Measurements from ENCODE around the gene PNKD.

The PNKD gene

GRCh38 chr2:218284106-218284811 is 13.9 kb downstream of the PNKD start:
- Histone ChIP-seq H2AK5ac (ENCODE audit: low read length) (peak overlapping the region; percentile 82), H3K4me1 (ENCODE audit: control insufficient read depth in 1 of 2, insufficient read depth in 2 of 2, low read length in 2 of 2) (peaks cover 48 to 58% of the 10 kb centered on the region in 2 experiments), H3K27ac (ENCODE audit: low read depth, low read length) (peak overlapping the region; percentile 73), H3K4ac (ENCODE audit: low read depth, low read length) (peak overlapping the region; percentile 1), H4K8ac (ENCODE audit: low read depth, low read length) (peak overlapping the region; percentile 5), H3K18ac (ENCODE audit: low read length) (peak overlapping the region; percentile 75), H3K14ac (ENCODE audit: low read length) (peak overlapping the region; percentile 1), H2BK5ac (ENCODE audit: low read depth, low read length, poor library complexity) (peak overlapping the region; percentile 67), H2BK120ac (ENCODE audit: insufficient read depth, low read length, poor library complexity) (peak overlapping the region; percentile 67), H3K79me1 (ENCODE audit: low read length) (peaks cover 44% of the 10 kb centered on the region), H4K12ac (ENCODE audit: low read depth, low read length) (no peak overlapping the region), H2AFZ (ENCODE audit: insufficient read depth, low read length, poor library complexity) (no peak overlapping the region), H3K4me3 (ENCODE audit: low read depth, low read length) (no peak overlapping the region), H3K9ac (ENCODE audit: low read length) (no peak overlapping the region), H3K9me3 (ENCODE audit: insufficient read depth, low read depth, low read length) (peaks cover 3% of the 10 kb centered on the region), H3K23ac (ENCODE audit: low read length) (no peak overlapping the region), H3K4me2 (ENCODE audit: low read length) (peak overlapping the region; percentile 10), H3K36me3 (ENCODE audit: control insufficient read depth in 1 of 2, insufficient read depth in 2 of 2, low read length in 2 of 2) (peaks cover 21 to 23% of the 10 kb centered on the region in 2 experiments), H3K27me3 (ENCODE audit: insufficient read depth, low read length) (no peaks in the 10 kb centered on the region), H4K91ac (ENCODE audit: low read depth, low read length) (peak overlapping the region; percentile 69), H3K79me2 (ENCODE audit: control insufficient read depth, insufficient read depth, low read length, poor library complexity) (peaks cover 23% of the 10 kb centered on the region), H2BK12ac (ENCODE audit: low read length) (peak overlapping the region; percentile 64)
- peak; percentile 89 to 93 for DNase-seq
- WGBS (ENCODE audit: extremely low coverage, insufficient coverage, insufficient read length), result no CpG with 5 or more reads among the region's 16 CpGs

GRCh38 chr2:218285604-218286003 is 15.3 kb downstream of the PNKD start:
- H3K79me2 ChIP-seq (ENCODE audit: control insufficient read depth, insufficient read depth, low read length, poor library complexity), result peaks cover 27% of the 10 kb centered on the region
- peak overlapping the region; percentile 79 for H4K91ac ChIP-seq (ENCODE audit: low read depth, low read length)
- H3K4ac ChIP-seq (ENCODE audit: low read depth, low read length), result peak overlapping the region; percentile 37
- no peak overlapping the region for H3K23ac ChIP-seq (ENCODE audit: low read length)
- no CpG with 5 or more reads among the region's 6 CpGs for WGBS (ENCODE audit: extremely low coverage, insufficient coverage, insufficient read length)
- H3K4me2 ChIP-seq (ENCODE audit: low read length), result no peak overlapping the region
- H3K4me3 ChIP-seq (ENCODE audit: low read depth, low read length), result no peak overlapping the region
- H4K8ac ChIP-seq (ENCODE audit: low read depth, low read length), result peak overlapping the region; percentile 39
- no peak overlapping the region for H3K9ac ChIP-seq (ENCODE audit: low read length)
- H3K27me3 ChIP-seq (ENCODE audit: insufficient read depth, low read length), result no peaks in the 10 kb centered on the region
- H2BK12ac ChIP-seq (ENCODE audit: low read length), result peak overlapping the region; percentile 53
- H3K18ac ChIP-seq (ENCODE audit: low read length), result peak overlapping the region; percentile 13
- no peaks in the 10 kb centered on the region for H3K9me3 ChIP-seq (ENCODE audit: insufficient read depth, low read depth, low read length)
- H2AK5ac ChIP-seq (ENCODE audit: low read length), result peak overlapping the region; percentile 86
- H4K12ac ChIP-seq (ENCODE audit: low read depth, low read length), result peak overlapping the region; percentile 2
- peaks cover 51% of the 10 kb centered on the region for H3K79me1 ChIP-seq (ENCODE audit: low read length)
- DNase-seq, result no peak
- peak overlapping the region; percentile 18 for H3K27ac ChIP-seq (ENCODE audit: low read depth, low read length)
- H3K14ac ChIP-seq (ENCODE audit: low read length), result peak overlapping the region; percentile 59
- peak overlapping the region; percentile 24 for H2BK5ac ChIP-seq (ENCODE audit: low read depth, low read length, poor library complexity)
- peaks cover 59 to 66% of the 10 kb centered on the region in 2 experiments for H3K4me1 ChIP-seq (ENCODE audit: control insufficient read depth in 1 of 2, insufficient read depth in 2 of 2, low read length in 2 of 2)
- no peak overlapping the region for H2AFZ ChIP-seq (ENCODE audit: insufficient read depth, low read length, poor library complexity)
- H2BK120ac ChIP-seq (ENCODE audit: insufficient read depth, low read length, poor library complexity), result peak overlapping the region; percentile 83
- peaks cover 8 to 10% of the 10 kb centered on the region in 2 experiments for H3K36me3 ChIP-seq (ENCODE audit: control insufficient read depth in 1 of 2, insufficient read depth in 2 of 2, low read length in 2 of 2)

- H2AK5ac ChIP-seq (ENCODE audit: low read length), result peak overlapping the region; percentile 88
- peaks cover 54% of the 10 kb centered on the region for H3K79me1 ChIP-seq (ENCODE audit: low read length)
- H4K8ac ChIP-seq (ENCODE audit: low read depth, low read length), result peak overlapping the region; percentile 70
- peak overlapping the region; percentile 91 for H3K27ac ChIP-seq (ENCODE audit: low read depth, low read length)
- H3K36me3 ChIP-seq (ENCODE audit: control insufficient read depth in 1 of 2, insufficient read depth in 2 of 2, low read length in 2 of 2), result peaks cover 1 to 2% of the 10 kb centered on the region in 2 experiments
- H3K9ac ChIP-seq (ENCODE audit: low read length), result no peak overlapping the region
- H3K4me1 ChIP-seq (ENCODE audit: control insufficient read depth in 1 of 2, insufficient read depth in 2 of 2, low read length in 2 of 2), result peaks cover 64 to 73% of the 10 kb centered on the region in 2 experiments
- peak overlapping the region; percentile 79 for H4K91ac ChIP-seq (ENCODE audit: low read depth, low read length)
- peak overlapping the region; percentile 88 for H3K14ac ChIP-seq (ENCODE audit: low read length)
- H3K4me2 ChIP-seq (ENCODE audit: low read length), result peak overlapping the region; percentile 55
- no peak overlapping the region for H3K4me3 ChIP-seq (ENCODE audit: low read depth, low read length)
- peak overlapping the region; percentile 88 for H2BK5ac ChIP-seq (ENCODE audit: low read depth, low read length, poor library complexity)
- H3K18ac ChIP-seq (ENCODE audit: low read length), result peak overlapping the region; percentile 48
- H4K12ac ChIP-seq (ENCODE audit: low read depth, low read length), result peak overlapping the region; percentile 27
- peak; percentile 93 to 94 for DNase-seq
- H2AFZ ChIP-seq (ENCODE audit: insufficient read depth, low read length, poor library complexity), result no peak overlapping the region
- no peaks in the 10 kb centered on the region for H3K9me3 ChIP-seq (ENCODE audit: insufficient read depth, low read depth, low read length)
- peak overlapping the region; percentile 37 for H3K4ac ChIP-seq (ENCODE audit: low read depth, low read length)
- H2BK120ac ChIP-seq (ENCODE audit: insufficient read depth, low read length, poor library complexity), result peak overlapping the region; percentile 83
- peak overlapping the region; percentile 27 for H2BK12ac ChIP-seq (ENCODE audit: low read length)
- no CpG with 5 or more reads among the region's 11 CpGs for WGBS (ENCODE audit: extremely low coverage, insufficient coverage, insufficient read length)
- H3K23ac ChIP-seq (ENCODE audit: low read length), result no peak overlapping the region
- no peaks in the 10 kb centered on the region for H3K27me3 ChIP-seq (ENCODE audit: insufficient read depth, low read length)
- H3K79me2 ChIP-seq (ENCODE audit: control insufficient read depth, insufficient read depth, low read length, poor library complexity), result peaks cover 36% of the 10 kb centered on the region
Measured at GRCh38 chr2:218286570-218287459, 16.5 kb downstream of the PNKD start.

- Histone ChIP-seq H3K79me1 (ENCODE audit: low read length) (peaks cover 43% of the 10 kb centered on the region), H3K9ac (ENCODE audit: low read length) (no peak overlapping the region), H3K36me3 (ENCODE audit: control insufficient read depth in 1 of 2, insufficient read depth in 2 of 2, low read length in 2 of 2) (no peaks in the 10 kb centered on the region), H3K79me2 (ENCODE audit: control insufficient read depth, insufficient read depth, low read length, poor library complexity) (peaks cover 34% of the 10 kb centered on the region), H3K18ac (ENCODE audit: low read length) (peak overlapping the region; percentile 81), H3K4me3 (ENCODE audit: low read depth, low read length) (no peak overlapping the region), H3K27me3 (ENCODE audit: insufficient read depth, low read length) (no peaks in the 10 kb centered on the region), H3K9me3 (ENCODE audit: insufficient read depth, low read depth, low read length) (no peaks in the 10 kb centered on the region), H2BK120ac (ENCODE audit: insufficient read depth, low read length, poor library complexity) (peak overlapping the region; percentile 74), H3K4me1 (ENCODE audit: control insufficient read depth in 1 of 2, insufficient read depth in 2 of 2, low read length in 2 of 2) (peaks cover 53 to 60% of the 10 kb centered on the region in 2 experiments), H2BK5ac (ENCODE audit: low read depth, low read length, poor library complexity) (peak overlapping the region; percentile 59), H2BK12ac (ENCODE audit: low read length) (peak overlapping the region; percentile 53), H4K8ac (ENCODE audit: low read depth, low read length) (no peak overlapping the region), H2AK5ac (ENCODE audit: low read length) (no peak overlapping the region), H2AFZ (ENCODE audit: insufficient read depth, low read length, poor library complexity) (peak overlapping the region; percentile 59), H3K27ac (ENCODE audit: low read depth, low read length) (peak overlapping the region; percentile 31), H3K4ac (ENCODE audit: low read depth, low read length) (peak overlapping the region; percentile 66), H3K4me2 (ENCODE audit: low read length) (peak overlapping the region; percentile 71), H4K91ac (ENCODE audit: low read depth, low read length) (peak overlapping the region; percentile 32), H3K14ac (ENCODE audit: low read length) (no peak overlapping the region), H4K12ac (ENCODE audit: low read depth, low read length) (no peak overlapping the region), H3K23ac (ENCODE audit: low read length) (no peak overlapping the region)
- WGBS (ENCODE audit: extremely low coverage, insufficient coverage, insufficient read length), result no CpG with 5 or more reads among the region's 6 CpGs
- DNase-seq, result no peak
Measured at GRCh38 chr2:218289639-218290315, 19.5 kb downstream of the PNKD start.
